HG02981 (cell line): ENCODE data around the gene DHRS7B.

Source experiments
- ATAC-seq: cut with Tn5 transposase; IDR thresholded peaks from one replicate; pipeline ENCODE4 v1.9.1; 2021; ENCODE audit warnings: mild to moderate bottlenecking, moderate library complexity; ENCODE audit not compliant: unreplicated experiment

DHRS7B gene

DNA sequence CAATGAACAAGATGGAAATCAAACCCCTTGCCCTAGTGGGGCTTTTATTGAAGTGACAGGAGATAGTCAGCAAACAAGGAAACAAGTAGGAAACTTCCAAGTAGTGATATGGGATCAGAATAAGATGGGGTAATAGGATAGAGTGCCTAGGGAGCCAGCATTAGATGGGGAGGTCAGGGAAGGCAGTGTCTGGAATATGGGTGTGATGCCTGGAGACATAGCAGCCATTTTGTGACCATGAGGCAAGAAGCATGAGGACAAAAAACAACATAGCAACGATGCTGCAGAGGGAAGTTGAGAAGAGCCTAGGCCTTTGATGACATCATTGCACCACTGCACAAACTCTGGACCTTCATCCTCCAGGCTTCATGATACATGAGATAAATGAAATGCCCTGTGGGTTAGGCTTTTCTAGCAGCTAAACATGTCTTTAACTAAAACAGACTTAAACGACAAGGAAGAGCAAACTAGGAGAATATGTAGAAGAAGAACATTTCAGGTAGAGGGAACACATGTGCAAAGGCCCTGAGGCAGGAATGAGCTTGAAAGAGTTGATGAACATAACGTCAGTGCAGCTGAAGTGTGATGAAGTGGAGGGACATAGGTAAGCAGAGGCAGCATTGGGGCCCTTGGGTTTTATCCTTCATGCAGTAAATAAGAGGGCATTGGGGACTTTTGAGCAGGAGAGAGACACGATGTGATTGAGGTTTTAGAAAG, 105.4 kb downstream of the DHRS7B start:
- no peak for ATAC-seq

- ATAC-seq = no peak
Measured at GRCh38 chr17:21233581-21234347, 107.0 kb downstream of the DHRS7B start.

DNA sequence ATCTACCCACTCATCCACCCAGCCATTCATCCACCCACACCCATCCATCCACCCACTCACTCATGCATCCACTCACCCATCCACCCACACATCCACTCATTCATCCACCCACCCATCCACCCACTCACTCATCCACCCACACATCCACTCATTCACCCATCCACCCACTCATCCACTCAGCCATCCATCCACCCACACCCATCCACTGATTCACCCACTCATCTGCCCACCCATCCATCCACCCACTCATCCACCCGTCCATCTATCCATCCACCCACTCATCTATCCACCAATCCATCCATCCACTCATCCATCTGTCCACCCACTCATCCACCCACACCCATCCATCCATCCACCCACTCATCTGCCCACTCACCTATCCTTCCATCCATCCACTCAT, 109.2 kb downstream of the DHRS7B start:
- no peak for ATAC-seq

DNA sequence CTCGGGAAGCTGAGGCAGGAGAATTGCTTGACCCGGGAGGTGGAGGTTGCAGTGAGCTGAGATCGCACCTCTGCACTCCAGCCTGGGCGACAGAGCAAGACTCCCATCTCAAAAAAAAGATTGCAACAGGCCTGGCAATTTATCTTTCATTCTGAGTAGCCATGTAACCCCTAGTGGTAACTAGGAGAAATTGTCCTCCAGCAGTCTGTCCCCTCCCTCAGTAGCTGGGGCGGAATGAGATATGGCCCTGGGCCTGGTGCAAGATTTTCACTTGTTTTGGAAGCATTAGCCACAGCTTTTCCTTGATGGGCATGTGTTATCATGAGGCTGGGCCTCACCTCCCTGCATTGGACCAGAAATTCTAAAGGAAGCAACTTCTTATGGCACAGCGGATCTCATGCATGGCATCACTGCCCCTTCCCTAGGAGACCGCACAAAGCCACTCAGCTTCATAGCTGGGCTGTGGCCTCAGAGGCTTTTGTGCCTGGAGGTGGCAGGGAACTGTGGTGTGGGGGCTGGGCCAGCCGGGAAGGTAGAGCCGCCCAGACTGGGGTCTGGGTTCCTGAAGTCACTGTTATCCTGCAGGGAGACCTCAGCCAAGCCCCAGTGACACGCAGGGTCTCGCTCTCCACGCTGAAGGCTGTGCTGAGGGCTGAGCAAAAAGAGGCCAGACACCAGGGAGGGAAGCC, 113.1 kb downstream of the DHRS7B start:
- ATAC-seq = no peak

DNA sequence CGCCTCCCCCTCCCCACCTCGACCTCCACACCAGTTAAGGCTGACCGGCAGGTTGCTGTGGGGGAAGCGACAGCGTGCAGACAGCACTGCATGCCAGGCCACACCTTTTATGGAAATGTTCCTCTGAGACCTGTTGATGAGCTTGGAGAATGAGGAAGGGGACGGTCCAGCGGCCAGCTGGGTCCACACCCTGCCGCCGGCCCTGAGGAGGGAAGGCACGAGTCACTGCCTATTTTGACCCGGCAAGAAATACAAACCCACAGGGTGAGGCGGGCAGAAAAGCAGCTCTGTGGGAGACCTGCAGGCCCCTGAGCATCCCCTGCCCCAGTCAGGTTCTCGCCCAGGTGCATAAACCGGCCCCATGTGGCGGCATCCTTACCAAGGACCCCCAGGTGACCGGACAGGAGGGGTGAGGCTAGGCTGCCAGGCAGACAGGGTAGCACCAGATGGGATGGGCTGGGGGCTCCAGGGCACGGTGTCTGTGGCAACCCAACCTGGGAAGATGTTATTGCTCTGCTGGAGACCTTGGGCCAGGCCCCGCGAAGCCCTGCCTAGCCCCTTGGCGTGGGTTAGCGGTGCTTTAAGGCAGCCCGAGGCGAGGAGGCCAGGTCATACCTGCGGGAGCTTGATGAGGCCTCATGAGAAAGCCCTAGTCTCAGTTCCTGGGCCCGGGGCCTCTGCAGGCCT, 113.7 kb downstream of the DHRS7B start:
- no peak for ATAC-seq
